Stimulated activated CD4-positive, alpha-beta T cell treated with anti-CD3 and anti-CD28 coated beads, TNF-alpha, amount 100 ng/mL, for 24 hours (primary cell): ENCODE measurements around the gene PIGL.
"Not testable (repeated sequence)": the region's sequence is repeated elsewhere in the genome, so short reads cannot be mapped to it uniquely, and the experiment has no call there.

Source experiments
- DNase-seq, 3 experiments: peaks; one replicate each; pipeline ENCODE4 v3.0.0-alpha.2; 2020; ENCODE audit warnings: low read depth in 3 of 3

The PIGL gene

DNA sequence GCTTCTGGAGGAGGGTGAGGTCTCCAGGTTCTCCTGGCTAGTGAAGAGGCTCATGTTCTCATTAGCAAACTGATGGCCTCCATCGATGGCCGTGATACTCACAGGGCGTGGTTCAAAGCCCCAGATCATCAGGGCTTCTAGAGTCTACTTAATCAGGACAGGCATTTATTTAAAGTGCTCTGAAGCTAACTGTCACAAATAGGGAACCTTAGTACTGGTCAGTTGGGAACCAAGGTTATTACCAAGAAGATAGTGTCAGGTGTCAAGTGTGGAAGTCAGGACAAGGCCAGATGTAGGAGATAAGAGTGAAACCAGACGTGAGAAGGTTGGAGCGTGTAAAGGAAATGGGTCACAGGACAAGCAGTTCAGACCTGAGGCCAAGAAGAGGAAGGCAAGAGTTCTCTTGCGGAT is 56.9 kb downstream of the PIGL start:
- no peak for DNase-seq

DNA sequence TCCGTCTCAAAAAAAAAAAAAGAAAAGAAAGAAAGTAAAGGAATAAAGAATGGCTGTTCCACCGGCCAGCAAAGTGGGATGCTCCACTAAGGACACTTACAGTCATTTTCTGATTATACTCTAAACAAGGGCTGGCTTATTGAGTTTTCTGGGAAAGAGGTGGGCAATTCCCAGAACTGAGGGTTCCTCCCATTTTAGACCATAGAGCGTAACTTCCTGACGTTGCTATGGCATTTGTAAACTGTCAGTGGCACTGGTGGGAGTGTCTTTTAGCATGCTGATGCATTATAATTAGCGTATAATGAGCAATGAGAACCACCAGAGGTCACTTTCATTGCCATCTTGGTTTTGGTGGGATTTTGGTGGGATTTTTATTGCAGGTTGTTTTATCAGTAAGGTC is 58.0 kb downstream of the PIGL start:
- DNase-seq, result no peak

DNA sequence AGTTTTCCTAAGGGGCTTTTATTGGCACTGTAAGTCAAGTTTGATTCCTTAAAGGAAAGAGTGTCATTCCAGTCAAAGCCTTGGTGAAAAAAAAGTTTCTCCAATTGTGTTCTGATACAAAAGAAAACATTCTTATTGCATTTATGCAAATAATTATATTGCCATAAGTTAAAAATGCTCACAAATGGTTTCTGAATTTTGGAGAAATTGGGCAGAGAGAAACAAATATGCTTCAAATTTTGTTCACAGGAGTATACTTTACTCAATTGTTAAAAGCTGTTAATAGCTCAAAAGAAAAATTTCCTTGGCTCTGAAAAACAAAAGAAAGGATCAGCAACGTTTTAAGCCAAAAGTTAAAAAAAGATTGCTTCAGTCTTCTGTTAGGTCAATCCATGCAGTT is 60.2 kb downstream of the PIGL start:
- no peak for DNase-seq

DNA sequence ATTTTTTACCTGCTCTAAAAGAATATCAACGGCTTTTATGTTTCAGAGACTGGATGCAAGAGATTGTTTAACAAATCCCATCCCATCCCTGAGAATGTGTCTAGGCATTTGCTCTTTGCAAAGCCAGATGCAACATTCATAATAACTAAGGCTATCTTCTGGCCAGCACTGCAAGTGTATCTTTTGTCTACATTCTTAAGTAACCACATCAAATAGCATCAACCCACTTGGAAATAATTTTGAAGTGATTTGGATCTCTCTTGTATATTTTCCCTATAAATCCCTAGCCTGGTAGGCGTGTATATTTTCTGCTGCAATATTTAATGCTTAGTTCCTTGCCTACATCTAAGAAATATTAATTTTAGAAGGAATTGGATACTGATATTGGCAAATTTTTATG is 64.3 kb downstream of the PIGL start:
- DNase-seq, result no peak

DNA sequence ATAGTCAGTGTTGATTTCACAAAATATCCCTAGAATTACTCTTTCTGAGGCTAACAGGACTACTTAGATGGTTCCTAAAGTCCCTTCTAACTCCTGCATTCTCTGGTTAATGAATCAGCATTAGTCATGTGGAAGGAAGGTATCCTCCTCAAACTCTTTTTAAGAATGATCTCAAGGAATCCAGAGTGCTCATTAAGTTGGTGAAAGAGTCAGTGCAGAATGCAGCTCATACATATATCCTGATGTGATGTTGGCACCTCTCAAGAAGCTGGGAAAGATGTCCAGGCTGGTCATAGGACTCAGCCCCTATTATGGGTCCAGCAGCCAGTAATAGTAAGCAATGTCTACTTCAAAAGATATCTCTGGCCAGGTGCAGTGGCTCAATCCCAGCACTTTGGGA is 65.5 kb downstream of the PIGL start:
- DNase-seq, result no peak

DNA sequence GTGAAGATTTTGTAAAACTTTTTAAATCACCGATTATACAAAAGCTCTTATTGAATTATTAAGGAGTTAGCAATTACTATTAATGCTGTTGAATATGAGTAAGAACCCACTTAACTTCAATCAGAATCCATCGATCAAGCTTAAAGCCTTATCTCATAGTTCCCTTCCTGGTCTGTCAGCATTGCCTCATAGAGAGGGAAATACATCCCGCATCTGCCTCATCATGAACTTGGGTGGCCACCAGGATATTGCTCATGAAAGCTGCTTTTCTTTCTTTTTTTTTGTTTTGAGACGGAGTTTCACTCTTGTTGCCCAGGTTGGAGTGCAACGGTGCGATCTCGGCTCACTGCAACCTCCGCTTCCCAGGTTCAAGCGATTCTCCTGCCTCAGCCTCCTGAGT is 66.7 kb downstream of the PIGL start:
- DNase-seq, result no peak

DNA sequence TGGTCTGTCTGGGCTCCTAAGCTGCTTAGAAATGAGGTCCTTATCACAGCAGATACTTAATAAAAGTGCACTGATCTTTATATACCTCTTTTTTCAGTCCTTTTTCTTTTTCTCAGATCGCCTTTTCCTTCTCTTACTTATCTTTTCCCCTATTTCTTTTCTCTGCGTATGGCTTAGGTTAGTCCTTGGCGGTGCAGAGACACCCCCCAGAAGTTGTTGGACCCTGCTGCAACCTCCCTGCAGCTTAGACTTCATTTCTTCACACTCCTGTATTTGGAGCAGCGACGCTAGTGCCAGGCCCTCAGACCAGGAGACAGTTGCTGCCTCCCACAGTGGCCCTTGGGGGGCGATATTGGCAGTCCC is 68.6 kb downstream of the PIGL start:
- DNase-seq, result no peak

DNA sequence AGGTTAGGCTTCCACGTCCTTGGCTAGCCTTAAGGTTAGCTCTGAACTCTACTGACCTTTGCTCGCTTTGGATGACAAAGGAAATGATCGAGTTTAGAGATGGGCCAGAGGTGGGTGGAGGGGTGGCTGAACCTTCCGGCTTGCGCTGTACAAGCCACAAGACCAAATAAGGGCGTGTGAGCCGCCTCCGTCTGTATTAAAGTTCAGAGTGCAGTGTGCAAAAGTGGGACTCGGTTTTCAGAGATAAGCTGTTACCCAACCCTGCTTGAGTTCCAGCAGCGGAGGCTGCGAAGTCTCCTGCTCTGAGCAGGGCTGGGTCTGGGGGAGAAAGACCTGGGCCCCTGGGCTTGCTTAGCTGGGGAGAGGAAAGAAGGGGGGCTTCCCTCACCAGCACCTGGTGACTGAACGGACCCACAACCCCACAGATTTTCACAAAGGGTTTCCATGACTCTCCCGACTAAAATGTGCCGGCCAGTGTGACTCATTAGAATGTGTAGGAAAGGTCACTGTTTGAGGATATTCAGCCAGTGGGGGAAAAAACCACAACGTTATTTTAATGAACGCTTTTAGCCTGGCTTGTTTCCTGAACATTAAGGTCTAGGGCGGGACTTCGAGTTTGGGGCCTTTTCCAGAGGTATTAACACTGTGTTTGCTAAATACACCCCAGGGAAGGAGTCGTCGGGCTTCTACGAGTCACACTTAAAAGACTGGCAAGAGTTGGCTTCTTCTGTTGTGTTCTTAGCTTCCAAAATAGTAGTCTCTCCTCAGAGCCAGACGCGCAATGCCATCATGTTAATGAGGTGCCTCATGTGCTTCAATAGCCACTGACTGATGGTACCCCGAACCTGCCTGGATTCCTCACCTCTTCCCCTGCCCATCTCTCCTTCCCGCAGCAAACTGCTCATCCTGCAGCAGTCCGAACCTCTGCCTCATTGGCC is 69.3 kb downstream of the PIGL start:
- peak; percentile 47 to 78 (median 62) for DNase-seq

DNA sequence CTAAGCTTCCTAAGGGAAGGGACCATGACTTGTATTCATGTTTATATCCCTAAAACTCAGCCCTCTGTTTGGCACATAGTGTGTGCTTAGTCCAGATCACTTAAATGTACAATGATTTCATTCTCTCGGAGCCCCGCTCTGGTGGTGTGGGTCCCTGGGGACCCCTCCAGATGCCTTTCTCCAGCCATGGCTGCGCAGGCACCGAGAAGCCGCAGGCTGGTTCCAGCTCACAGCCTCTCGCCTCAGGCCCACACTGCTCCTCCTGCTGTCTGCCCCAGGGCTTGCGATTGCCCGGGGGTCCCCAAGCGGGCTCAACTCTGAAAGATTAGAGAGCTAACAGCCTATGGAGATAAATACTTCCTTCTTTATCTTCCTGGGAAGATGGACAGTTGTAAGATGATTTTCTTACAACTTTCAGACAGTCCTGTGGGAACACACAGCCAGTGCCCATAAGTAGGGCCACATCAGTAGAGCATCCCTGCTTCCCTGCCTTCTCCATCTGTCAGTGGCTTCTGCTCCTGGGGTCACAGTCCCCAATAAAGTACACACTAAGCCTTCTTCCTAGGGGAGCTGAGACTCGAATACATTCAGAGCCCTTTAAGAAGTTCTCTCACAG is 70.0 kb downstream of the PIGL start:
- DNase-seq, result no peak

DNA sequence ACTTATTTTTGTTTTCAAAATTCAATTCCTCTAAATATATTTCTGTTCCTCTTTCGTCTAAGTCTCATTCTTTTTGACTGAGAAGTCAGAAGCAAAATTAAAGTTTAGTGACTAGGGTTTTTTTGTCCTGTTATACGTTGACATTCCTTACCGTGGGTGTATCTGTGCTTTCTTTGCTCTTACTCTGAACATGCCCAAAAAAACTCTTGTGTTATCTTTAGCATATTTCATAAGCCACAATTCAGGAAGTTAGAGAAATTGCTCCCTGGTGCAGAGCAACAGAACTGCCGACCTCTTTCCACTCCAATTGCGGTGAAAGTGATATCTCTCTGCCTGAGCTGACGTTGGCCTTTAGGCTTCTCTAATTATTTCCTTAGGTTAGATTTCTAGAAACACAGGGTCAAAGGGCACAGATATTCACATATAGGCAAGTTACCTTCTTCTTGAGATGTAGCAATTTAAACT is 70.6 kb downstream of the PIGL start:
- DNase-seq, result no peak

DNA sequence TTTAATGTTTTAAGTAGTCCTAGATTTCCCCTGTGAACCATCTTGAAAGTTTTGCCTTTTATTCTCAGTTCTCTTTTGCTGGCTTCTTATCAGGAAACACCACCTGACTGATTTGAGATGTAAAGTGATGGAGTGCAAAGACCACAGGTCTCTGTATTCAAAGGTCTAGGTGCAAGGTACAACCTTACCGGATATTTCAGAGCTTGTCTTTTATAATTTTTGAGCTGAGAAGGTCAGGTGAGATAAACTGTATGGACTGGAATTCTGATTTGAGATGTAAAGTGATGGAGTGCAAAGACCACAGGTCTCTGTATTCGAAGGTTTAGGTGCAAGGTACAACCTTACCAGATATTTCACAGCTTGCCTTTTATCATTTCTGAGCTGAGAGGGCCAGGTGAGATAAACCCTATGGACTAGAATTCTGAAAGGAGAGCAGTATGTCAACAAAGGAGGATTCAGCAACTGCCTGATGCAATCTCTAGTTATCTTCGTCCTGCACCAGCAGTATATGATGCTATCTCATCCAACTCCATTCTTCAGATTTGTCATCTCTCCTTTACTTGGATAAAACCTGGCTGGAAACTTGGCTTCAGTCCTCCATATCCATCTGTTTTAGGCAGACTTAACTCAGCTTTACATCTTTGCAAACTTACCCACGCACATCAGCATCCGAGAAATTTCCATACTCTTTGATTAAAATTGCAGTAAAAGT is 72.0 kb downstream of the PIGL start:
- DNase-seq, result no peak

DNA sequence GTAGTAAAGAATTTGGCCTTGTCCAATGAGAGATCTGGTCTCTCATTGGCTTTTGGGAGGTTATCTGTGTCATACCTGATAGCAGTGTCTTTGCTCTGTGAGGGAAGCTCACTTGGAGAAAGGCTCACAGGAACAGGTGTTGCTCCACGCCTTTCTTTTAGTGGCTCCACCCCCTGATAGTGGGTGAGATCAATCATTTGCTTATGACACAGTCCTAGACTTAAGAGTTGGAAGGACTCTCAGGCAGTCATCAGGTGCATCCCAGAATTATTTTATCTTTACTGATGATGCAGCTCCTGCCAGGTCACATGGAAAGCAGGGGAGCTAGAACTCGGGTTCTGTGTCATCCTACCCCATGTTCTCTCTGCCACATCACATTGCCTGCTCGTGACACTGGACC is 76.9 kb downstream of the PIGL start:
- no peak for DNase-seq

DNA sequence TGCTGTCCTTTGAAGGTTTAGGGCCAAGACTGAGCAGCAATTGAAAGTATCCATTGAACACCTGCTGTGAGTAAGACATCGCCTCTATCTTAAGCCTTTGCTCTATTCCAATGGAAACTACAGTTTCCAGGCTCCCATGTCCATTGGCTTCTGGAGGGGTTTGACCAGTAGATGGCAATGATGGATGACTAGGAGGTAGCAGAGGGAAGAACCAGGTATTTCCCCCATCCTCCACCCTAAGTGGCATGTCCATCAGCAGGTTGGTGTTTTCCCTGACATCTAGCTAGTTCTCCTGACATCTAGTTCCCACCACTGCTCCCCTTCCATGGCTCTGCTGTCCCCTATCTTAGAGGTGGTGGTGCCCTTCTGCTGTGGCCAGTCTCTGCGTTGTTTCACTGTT is 77.5 kb downstream of the PIGL start:
- DNase-seq, result no peak

DNA sequence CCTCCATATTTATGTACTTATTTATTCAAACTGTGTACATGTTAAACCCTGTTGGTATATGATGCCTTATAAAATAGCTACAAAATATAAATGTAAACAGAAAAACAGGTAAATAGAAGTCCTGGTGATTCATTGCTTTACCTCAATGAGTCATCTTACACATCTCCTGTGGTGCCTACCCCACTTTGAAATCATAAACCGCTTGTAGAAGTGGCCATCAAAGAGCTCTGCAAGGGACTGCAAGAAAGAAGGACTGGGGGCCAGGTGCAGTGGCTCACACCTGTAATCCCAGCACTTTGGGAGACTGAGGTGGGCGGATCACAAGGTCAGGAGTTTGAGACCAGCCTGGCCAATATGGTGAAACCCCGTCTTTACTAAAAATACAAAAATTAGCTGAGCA is 79.1 kb downstream of the PIGL start:
- not testable (repeated sequence) for DNase-seq

DNA sequence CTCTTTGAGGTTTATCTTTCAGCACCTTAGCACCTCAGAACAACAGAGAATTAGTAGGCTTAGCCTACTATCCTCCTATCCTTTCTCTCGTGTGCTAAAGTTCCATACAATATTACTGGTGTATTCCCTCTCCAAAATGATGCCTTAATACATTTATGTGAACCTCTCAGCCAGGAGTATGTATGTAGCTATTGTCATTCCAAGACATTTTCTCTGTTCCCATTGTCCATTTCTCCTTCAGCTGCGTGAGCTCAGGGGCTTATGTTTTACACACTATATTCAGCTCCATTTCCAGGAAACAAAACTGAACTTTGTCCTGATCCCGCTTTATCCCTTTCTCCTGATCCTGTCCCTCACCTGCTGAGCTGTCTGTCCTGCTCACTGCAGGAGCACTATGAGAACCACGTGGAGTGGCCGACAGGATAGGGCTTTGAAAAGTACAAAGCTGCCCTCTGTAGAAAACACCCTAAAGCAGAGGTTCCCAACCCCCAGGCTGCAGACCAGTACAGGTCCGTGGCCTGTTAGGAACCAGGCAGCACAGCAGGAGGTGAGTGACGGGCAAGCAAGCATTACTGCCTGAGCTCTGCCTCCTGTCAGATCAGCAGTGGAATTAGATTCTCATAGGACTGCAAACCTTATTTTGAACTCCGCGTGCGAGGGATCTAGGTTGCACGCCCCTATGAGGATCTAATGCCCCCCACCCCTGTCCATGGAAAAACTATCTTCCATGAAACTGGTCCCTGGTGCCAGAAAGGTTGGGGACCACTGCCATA is 80.5 kb downstream of the PIGL start:
- DNase-seq, result no peak

DNA sequence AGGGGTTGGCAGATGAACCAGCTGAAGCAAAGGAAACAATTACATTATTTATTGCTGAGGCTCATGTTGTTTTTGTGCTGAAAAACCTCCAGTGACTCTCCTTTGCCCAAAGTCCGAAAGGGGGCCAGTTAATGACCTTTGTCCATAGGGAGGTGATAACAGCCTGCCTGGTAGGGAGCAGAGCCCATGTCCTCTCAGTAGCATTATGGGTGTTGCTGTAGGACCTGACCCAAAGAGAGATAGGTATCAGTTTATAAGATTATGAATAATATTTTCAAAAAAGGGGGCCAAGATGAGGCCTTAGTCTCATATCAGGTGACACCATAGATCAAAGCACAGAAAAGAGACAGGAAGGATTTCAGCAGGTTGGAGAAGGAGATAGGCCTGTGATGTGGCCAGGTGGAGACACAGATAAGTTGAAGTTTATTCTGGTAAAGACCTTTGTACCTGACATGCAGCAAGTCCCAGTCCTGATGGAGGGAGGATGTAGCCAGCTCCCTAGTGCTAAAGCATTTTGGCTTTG is 81.2 kb downstream of the PIGL start:
- DNase-seq, result no peak

DNA sequence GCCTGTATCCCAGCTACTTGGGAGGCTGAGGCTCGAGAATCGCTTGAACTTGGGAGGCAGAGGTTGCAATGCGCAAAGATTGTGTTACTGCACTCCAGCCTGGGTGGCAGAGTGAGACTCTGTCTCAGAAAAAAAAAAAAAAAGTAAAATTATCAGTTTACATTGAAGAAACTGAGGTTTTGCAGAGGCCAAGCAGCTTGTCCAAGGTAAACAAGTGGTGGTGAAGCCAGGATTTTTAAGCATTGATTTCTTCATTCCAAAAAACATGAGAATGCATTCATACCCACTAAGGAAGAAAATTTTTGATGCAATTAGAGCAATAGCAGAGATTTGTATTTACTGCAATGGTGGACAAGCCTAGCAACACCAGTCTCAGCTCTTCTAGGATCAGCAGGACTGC is 83.5 kb downstream of the PIGL start:
- no peak for DNase-seq

DNA sequence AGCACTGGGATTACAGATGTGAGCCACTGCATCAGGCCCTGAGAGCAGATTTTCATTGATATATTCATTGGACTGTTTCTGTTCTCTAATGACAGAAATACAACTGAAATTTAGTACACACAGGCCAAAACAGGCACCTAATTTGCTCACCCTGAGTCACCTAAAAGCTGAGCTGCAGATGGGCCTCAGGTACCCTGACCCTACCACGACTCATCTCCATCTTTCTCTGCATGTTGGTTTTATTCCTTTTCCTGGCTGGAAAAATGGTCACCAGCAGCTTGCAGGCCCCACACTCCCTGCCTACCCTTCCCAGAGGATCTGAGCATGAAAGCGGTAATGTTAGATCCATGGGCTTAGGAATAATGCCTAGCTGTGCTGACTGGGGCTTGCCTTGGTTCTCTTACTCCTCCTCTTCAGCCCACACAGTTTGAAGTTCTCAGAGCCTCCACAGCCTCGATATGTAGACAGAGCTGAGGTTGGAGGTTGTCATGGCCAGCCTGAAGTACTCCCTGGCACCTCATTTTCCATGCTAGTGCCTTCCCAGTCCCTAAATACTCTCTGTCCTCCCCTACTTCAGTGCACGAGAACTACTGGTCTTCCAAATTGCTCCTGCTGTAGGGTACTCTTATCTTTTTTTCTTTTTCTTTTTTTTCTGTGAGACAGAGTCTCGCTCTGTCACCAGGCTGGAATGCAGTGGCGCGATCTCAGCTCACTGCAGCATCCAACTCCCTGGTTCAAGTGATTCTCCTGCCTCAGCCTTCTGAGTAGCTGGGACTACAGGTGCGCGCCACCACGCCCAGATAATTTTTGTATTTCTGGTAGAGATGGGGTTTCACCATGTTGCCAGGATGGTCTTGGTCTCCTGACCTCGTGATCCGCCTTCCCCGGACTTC is 85.2 kb downstream of the PIGL start:
- no peak for DNase-seq

DNA sequence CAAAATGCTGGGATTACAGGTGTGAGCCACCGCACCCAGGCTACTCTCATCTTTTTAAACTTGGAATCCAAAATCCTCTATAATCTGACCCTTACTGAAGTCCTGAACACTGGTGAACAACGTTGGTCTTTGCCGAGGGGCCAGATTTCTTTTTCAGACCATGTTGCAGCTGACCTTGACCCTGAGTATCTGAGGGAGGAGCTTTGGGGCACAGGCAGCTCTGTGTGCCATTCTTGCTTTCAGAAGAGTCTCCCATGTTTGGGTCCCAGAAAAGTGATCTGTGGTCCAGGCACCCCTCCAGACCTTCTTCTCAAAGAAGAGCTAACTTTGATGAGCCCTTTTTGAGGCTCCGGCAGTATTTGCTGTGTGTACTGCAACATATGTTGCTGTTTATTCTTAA is 85.8 kb downstream of the PIGL start:
- no peak for DNase-seq

DNA sequence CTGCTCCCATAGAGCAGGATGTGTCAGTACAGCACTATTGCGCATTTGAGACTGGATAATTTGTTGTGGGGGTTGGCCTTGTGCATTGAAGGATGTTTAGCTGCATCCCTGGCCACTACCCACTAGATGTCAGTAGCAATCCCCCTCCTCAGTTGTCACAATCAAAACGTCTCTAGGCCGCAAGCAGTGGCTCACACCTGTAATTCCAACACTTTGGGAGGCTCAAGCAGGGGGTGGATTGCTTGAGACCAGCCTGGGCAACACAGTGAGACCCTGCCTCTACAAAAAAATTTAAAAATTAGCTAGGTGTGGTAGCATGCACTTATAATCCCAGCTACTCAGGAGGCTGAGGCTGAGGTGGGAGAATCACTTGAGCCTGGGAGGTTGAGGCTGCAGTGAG is 87.8 kb downstream of the PIGL start:
- DNase-seq, result no peak

DNA sequence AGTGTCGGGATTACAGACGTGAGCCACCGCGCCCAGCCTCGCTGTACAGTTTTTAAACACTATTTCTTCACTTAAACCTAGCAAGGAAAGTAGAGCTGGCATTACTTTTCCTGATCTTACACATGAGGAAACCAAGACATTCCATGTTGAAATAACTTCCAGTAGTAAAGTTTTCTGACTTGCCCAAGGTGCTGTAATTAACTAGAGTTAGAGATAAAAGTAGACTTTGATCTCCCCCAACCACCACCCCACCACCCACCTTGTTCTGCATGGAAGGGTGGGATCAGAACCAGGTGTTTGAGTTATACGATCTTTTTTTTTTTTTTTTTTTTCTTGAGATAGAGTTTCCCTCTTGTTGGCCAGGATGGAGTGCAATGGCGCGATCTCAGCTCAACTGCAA is 89.2 kb downstream of the PIGL start:
- DNase-seq, result no peak
